Brain pericyte (primary cell): Measurements from ENCODE around the gene PROZ.

ENCODE experiments used
- DNase-seq: peaks from one replicate; pipeline ENCODE4 v3.0.0-alpha.2; 2012; ENCODE audit warnings: low read depth, low spot score

Gene PROZ

DNA sequence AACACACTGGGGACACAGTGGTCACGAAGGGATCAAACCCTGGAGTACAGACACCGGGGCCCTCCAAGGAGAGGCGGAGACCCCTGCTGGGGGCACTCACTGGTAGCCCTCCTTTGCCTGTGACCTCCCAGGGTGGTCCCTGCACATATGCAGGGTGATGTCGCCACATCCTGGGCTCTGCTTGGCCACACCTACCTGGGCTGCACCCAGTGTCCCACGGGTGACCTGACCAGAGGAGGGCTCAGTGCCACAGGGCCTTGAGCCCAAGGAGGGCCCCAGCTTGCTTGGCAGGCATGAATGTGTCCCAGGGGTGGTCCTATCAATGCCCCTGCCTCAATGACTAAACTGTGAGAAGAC, 45.9 kb downstream of the PROZ start:
- no peak for DNase-seq

DNA sequence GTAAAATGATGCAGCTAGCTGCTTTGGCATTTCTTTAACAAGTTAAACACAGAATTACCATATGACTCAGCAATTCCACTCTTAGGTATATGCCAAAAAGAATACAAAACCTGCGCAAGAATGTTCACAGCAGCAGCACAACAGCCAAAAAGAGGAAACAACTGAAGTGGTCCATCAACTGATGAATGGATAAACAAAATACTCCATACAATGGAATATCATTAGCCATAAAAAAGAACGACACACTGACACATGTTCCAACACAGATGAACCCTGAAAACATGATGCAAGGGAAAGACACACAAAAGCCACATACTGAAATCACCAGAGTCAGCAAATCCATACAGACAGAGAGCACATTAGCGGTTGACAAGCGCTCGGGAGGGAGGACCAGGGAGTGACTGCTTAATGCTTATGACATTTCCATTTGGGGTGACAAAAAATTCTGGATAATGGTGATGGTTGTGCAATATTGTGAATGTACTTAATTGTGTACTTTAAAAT, 47.0 kb downstream of the PROZ start:
- no peak for DNase-seq

DNA sequence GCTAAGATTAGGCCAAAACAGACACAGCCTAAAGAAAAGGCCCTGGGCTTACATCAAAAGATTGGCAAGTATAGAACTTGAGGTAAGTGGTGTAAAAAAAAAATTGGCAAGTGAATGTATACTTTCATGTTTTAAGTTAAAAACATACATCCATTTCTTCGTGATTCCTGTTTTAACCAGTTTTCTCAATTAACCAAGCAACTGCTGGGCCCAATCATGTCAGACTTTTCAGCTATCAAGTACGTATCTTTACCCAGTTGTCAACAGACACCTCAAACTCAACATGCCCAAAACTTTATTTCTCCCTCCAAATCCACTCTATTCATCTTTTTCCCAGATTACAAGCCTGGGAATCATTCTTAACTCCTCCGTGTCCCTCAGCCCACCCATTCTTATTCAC, 49.0 kb downstream of the PROZ start:
- DNase-seq = no peak

DNA sequence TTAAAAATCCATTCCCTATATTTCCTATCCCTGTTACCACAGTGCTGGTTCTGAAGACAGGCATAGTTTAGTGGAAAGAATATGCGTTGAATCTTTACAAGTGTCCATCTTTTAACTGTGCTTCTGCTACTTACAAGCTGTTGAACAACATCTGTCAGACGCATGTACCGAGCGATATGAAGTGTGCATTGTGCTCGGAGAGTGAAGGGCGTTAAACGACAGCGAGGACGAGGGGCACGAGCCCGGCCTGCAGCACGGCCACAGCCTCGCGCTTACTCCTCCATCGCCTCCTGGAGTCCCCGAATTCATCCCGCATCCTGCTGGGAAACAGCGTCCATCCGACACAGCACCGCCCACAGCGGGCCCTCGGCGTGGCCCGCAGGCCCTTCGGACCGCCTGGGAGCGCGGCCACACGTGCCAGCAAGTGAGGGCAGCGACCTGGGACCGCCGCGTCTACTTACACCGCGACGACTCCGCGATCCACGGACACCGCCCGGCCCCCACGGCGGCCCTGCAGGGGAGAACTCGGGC, 49.5 kb downstream of the PROZ start:
- DNase-seq = no peak

DNA sequence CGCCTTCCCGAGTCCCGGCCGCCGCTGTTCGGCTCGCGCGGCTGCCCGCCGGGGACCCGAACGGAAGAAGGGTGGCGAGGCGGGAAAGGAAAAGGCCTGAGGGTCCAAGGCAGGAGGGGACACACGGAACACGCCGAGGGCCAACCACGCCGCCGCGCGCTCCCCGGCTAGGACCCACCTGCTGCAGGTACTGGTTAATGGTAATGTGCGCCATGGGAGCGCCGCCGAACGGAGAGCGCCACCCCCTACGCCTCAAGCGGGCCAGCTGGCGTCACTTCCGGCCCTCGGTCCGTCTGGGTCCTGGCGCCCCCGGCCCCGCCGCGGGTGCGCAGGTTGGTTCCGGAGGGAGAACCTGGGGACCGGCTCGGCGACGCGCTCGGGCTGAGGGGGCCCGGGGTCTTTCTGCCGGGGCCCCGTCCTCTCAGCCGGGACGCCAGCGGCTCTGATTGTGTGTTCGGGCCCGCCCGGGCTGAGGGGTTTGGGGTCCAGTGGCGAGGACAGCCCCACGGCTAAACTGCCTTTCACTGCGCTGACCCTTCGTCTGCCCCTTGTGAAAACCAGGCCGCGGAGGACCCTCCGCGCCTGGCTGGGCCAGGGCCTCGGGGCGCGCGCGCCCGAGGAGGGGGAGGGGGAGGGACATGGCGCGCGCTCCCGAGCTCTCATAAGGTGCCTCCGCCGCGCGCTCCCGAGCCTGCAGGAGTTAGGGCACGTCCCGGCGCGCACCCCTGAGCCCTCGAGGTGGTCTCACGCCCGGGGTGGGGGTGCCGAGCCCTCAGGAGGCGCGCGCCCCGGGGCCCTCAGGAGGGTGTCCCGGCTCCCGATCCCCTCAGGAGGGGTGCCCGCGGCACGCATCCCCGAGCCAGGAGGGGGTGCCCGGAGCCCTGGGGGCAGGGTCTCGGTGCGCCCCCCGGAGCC, 50.2 kb downstream of the PROZ start, which contains the start of gene PCID2:
Gene PCID2, minus strand, starts transcription at position 249 of the 915 bp plus-strand sequence. Its CDS starts 35 bp downstream, at position 214.
- no peak for DNase-seq

DNA sequence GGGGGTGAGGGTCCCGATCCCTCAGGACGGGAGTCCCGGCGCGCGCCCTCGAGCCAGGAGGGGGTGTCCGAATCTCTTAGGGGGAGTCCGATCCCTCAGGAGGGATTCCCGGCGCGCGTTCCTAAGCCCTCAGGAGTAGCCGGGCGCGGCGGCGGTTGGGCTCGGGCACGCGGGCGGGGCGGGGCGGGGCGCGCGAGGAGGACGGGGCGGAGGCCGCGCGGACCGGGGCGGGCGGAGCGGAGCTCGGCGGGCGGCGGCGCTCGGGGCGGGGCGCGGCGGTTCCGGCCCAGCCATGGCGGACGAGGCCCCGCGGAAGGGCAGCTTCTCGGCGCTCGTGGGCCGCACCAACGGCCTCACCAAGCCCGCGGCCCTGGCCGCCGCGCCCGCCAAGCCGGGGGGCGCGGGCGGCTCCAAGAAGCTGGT, 50.9 kb downstream of the PROZ start, which contains the start of gene CUL4A:
Gene CUL4A, plus strand, starts transcription at position 278 of the 423 bp plus-strand sequence. Its CDS starts 15 bp downstream, at position 293.
- DNase-seq = no peak

DNA sequence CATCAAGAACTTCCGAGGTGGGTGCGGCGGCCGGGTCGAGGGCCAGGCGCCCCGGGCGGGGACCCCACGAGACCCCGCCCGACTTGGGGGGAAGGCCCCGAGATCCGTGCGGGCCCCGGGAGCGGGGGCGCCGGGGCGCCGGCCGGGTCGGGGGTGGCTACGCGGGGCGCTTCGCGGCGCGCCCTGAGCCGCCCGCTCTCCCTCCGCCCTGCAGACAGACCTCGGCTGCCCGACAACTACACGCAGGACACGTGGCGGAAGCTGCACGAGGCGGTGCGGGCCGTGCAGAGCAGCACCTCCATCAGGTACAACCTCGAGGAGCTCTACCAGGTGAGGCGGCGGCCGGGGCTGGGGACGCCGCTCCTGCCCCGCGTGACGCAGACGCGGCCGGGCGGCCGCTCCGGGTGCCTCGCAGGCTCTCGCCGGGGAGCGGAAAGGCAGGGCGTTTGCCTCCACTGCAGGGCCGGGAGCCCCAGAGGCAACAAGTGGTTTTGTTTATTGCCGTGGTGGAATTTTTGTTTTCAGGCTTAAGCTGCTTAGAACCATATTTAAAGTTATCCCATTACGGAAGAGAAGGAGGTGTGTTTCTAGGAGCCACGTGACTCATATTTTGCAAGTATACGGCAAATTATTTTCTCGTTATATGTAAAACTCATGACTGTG, 51.4 kb downstream of the PROZ start:
- no peak for DNase-seq

DNA sequence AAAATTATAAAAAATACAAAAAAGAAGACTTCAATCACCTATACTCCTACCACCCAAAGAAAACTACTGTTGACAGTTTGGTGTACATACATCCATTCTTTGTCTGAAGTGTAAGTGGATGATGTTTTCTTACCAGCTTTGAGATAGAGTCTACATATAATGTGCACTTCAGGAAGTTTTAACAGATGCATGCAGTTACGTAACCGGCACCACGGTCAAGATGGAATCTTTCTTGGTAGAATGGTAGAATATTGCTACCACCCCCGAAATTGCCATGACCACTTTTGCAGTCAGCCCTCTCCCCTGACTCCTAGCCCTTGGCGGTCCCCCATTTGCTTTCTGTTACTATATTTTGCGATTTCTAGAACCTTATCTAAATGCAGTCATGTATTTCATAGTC, 52.4 kb downstream of the PROZ start:
- DNase-seq = no peak

DNA sequence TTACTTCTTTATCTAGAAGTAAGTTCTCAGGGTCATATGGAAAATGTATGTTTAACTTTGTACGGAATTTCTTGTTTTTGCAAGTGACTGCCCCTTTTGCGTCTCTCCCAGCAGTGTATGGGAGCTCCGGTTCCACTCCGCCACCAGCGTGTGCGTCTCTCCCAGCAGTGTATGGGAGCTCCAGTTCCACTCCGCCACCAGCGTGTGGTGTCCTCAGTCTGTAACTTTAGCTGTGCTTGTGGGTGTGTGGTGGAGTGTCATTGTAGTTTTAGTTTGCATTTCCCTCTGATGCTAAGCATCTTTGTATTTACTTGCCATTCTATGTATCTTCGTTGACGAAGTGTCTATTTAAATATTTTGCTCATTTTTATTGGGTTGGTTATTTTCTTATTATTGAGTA, 53.3 kb downstream of the PROZ start:
- DNase-seq = no peak

DNA sequence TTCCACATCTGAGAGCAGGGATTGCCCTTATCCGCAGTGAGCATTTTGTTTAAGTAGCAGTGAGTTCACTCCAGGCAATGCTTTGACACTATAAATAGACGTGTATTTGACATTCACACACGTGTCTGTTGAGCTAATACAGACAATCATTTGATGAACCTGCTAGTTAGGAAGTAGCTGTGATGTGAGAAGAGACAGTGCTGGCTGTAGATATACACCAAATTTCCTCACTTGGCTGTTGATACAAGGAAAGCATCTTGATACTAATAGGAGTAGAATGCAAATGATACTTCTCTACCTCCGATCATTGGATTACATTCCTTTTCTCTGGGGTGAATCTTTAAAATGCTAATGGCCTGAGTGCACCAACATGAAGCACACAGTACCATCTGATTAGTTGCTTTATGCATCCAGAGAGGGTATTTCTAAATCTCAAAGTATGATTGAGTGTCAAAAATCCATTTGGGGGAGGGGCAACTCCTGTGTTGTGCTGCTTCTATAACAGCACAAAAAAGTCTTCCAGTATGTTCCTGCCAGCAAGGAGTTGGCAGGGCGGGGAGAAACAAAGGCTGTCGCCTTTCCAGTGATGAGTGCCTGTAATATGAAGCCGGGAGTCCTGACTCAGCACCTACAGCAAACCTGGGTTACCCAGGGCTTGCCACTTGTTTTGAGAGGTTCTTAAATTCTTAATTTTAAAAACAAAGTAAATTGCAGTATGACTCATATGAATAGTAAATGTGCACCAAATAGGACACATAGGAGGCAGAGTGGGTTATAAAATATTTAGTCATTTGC, 58.0 kb downstream of the PROZ start:
- DNase-seq = no peak

DNA sequence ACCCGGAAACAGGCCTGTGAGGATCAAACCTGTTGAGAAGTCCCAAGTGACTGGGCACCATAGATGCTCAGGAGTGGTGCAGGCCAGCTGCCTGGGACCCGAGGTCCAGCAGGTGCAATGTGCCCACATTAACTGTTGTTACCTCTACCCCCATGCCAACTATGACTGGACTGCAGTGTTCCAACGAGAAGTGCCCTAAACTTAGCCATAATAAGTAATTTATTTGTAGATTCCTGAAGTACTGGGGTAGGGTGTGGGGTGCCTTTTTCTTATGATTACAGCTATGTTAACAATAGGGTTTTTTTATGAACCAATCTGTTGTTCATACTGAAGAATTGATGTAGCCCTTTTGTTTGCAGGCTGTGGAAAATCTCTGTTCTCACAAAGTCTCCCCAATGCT, 60.1 kb downstream of the PROZ start:
- no peak for DNase-seq

DNA sequence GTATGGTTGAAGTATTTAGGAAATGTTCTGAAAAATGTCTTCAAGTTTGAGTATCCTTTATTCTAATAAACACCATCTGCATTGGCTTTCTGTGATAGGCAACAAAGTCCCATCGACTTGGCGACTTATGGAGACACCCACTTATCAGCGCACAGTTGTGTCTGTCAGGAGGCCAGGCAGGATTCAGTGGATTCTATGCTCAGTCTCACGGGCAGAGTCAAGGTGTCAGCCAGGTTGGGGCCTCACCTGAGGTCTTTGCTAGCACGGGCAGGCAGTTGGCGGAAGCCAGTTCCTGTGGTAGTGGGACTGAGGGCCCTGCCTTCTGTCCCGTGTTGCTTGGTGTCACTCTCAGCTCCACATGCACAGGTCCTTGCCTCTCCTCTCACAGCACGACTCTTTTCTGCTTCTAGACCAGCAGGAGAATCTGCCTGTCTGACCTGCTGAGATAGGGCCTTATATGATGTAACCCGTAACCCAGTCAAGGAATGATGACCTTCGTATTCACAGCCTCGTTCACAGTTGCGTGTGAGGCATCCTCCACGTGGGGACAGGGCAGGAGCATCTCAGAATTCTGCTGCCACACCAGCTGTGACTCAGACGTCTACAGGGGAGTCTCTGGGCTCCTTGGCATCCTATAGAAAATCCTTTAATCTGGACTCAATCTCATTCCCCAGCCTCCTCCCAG, 61.0 kb downstream of the PROZ start:
- DNase-seq = no peak

DNA sequence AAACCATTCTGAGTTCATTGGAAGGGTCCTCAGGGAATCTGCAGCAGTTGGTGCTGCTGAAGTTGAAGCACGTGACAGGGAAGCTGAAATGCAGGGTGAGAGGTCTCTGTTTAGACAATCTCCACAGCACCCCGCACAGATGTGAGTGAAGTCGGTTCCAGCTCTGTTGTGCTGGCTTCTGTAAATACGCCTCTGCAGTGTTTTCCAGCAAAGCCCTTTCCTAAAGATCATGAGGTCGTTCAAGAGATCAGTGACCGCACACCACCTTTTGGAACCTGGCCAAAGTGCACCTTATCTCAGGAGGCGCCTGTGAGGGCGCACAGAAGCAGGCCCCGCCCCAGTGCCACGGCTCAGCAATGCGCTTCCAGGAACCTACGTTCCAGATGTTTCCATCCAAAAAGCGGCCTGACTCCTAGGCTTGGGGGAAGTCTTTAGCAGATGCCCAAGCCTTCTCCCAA, 61.7 kb downstream of the PROZ start:
- peak; percentile 66 for DNase-seq

DNA sequence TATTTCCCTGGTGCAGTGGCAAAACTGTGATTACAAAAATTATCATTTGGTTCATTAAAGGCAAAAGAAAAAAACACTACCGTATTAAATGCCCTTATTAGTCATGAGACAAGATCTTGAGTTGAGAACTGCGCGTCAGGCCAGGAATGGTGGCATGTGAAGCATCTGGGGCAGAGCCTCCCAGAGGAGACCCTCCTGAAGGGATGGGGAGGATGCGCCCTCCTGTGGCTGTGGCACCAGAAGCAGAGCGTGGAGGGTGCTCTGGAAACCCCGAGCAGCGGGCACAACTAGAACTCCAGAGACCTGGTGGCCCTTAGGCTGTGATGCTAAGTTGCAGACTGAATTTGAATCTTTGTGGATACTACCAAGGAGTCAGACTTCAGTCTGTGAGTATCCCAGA, 62.4 kb downstream of the PROZ start:
- DNase-seq = no peak
